Ishikawa (cell line): ENCODE results near the gene ANTXR1.

Experiments used
- CEBPB ChIP-seq: IDR thresholded peaks from 2 replicates; pipeline ENCODE4 v1.6.1; 2012
- CREB1 ChIP-seq: IDR thresholded peaks from 2 replicates; pipeline ENCODE4 v1.6.1; 2012; ENCODE audit warnings: low read depth
- EGR1 ChIP-seq: IDR thresholded peaks from 2 replicates; pipeline ENCODE4 v1.6.1; 2012
- EP300 ChIP-seq: IDR thresholded peaks from 2 replicates; pipeline ENCODE4 v1.6.1; 2012; ENCODE audit warnings: borderline replicate concordance
- FOXM1 ChIP-seq: IDR thresholded peaks from 2 replicates; pipeline ENCODE4 v1.6.1; 2012; ENCODE audit warnings: low read depth, borderline replicate concordance
- NFIC ChIP-seq: IDR thresholded peaks from 2 replicates; pipeline ENCODE4 v1.6.1; 2012
- RAD21 ChIP-seq: IDR thresholded peaks from 2 replicates; pipeline ENCODE4 v1.6.1; 2012; ENCODE audit warnings: low read depth
- TAF1 ChIP-seq: IDR thresholded peaks from 2 replicates; pipeline ENCODE4 v1.6.1; 2012; ENCODE audit warnings: low read depth, mild to moderate bottlenecking
- TCF12 ChIP-seq: IDR thresholded peaks from 2 replicates; pipeline ENCODE4 v1.6.1; 2012; ENCODE audit warnings: low read depth
- TEAD4 ChIP-seq: IDR thresholded peaks from 2 replicates; pipeline ENCODE4 v1.6.1; 2012
- YY1 ChIP-seq: IDR thresholded peaks from 2 replicates; pipeline ENCODE4 v1.6.1; 2012; ENCODE audit warnings: low read depth
- ZBTB7A ChIP-seq: IDR thresholded peaks from 2 replicates; pipeline ENCODE4 v1.6.1; 2012; ENCODE audit warnings: low read depth
- TF ChIP-seq, protein P1 (sequence below): IDR thresholded peaks from 2 replicates; pipeline ENCODE4 v1.6.1; 2012; ENCODE audit warnings: low read depth, mild to moderate bottlenecking
- TF ChIP-seq, protein P2 (sequence below): IDR thresholded peaks from 2 replicates; pipeline ENCODE4 v1.6.1; 2012
- TF ChIP-seq, protein P3 (sequence below): IDR thresholded peaks from 2 replicates; pipeline ENCODE4 v1.6.1; 2012

The ANTXR1 gene

DNA sequence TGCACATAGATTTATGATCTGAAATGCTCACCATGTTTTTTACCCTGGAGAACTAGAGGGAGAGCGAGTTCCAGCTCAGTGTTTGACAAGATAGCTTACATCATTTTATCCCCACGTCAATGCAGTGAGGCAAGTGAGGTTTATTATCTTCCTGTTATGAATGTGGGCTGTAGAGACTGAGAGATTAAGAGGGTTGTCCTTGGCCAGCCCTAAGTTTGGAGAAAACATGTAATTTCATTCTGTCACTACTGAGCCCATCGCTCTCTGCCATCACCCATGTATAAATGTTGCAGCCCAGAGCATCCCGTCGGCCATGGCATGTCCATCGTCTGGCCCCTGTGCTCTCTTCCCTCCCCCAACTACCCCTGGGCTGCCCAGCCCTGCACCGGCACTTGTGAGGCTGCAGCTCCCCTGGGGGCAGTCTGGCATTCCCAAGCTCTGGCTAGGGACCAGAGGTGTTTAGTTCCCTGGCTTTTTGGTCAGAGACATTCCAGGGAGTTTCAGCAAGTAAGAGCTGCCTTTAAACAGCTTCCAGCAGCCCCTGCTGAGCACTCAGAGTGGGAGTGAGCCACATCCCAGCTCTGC lies 136.7 kb downstream of the ANTXR1 start:
- TF ChIP-seq, protein P1, sequence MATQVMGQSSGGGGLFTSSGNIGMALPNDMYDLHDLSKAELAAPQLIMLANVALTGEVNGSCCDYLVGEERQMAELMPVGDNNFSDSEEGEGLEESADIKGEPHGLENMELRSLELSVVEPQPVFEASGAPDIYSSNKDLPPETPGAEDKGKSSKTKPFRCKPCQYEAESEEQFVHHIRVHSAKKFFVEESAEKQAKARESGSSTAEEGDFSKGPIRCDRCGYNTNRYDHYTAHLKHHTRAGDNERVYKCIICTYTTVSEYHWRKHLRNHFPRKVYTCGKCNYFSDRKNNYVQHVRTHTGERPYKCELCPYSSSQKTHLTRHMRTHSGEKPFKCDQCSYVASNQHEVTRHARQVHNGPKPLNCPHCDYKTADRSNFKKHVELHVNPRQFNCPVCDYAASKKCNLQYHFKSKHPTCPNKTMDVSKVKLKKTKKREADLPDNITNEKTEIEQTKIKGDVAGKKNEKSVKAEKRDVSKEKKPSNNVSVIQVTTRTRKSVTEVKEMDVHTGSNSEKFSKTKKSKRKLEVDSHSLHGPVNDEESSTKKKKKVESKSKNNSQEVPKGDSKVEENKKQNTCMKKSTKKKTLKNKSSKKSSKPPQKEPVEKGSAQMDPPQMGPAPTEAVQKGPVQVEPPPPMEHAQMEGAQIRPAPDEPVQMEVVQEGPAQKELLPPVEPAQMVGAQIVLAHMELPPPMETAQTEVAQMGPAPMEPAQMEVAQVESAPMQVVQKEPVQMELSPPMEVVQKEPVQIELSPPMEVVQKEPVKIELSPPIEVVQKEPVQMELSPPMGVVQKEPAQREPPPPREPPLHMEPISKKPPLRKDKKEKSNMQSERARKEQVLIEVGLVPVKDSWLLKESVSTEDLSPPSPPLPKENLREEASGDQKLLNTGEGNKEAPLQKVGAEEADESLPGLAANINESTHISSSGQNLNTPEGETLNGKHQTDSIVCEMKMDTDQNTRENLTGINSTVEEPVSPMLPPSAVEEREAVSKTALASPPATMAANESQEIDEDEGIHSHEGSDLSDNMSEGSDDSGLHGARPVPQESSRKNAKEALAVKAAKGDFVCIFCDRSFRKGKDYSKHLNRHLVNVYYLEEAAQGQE = no peak
- TF ChIP-seq RAD21 (0 out of 2 replicates have a peak, but pooled peaks have one; percentile 7), TAF1 (no peak), NFIC (peak; percentile 19; the same call in 1 of the 2 replicates), EGR1 (no peak), EP300 (no peak), FOXM1 (no peak), CEBPB (no peak), TEAD4 (peak; percentile 32; the same call in 1 of the 2 replicates), TCF12 (peak; percentile 31; the same call in 1 of the 2 replicates), YY1 (no peak), CREB1 (no peak), ZBTB7A (no peak)
- TF ChIP-seq, protein P2, sequence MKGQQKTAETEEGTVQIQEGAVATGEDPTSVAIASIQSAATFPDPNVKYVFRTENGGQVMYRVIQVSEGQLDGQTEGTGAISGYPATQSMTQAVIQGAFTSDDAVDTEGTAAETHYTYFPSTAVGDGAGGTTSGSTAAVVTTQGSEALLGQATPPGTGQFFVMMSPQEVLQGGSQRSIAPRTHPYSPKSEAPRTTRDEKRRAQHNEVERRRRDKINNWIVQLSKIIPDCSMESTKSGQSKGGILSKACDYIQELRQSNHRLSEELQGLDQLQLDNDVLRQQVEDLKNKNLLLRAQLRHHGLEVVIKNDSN = no peak
- TF ChIP-seq, protein P3, sequence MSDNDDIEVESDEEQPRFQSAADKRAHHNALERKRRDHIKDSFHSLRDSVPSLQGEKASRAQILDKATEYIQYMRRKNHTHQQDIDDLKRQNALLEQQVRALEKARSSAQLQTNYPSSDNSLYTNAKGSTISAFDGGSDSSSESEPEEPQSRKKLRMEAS = no peak

DNA sequence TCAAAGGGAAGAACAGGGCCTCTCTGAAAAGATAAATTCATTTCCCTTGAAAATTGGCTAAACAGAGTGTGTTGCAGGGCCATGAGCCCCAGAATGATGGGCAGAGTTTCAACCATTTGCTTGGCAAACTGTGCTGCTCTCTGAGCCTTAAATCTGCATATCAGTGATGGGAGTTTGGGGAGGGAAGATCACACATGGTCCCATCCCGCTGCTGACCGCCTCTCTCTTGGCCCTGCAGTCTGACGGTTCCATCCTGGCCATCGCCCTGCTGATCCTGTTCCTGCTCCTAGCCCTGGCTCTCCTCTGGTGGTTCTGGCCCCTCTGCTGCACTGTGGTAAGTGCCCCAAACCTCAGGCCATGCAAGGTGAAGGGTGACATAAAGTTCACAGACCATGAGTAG lies 139.0 kb downstream of the ANTXR1 start:
- no peak for TF ChIP-seq FOXM1
- no peak for TF ChIP-seq RAD21
- TF ChIP-seq CEBPB = no peak
- no peak for TF ChIP-seq TEAD4
- TF ChIP-seq TAF1 = no peak
- TF ChIP-seq, protein P1 = no peak
- TF ChIP-seq, protein P3 = no peak
- TF ChIP-seq EP300 = no peak
- no peak for TF ChIP-seq TCF12
- TF ChIP-seq ZBTB7A = no peak

DNA sequence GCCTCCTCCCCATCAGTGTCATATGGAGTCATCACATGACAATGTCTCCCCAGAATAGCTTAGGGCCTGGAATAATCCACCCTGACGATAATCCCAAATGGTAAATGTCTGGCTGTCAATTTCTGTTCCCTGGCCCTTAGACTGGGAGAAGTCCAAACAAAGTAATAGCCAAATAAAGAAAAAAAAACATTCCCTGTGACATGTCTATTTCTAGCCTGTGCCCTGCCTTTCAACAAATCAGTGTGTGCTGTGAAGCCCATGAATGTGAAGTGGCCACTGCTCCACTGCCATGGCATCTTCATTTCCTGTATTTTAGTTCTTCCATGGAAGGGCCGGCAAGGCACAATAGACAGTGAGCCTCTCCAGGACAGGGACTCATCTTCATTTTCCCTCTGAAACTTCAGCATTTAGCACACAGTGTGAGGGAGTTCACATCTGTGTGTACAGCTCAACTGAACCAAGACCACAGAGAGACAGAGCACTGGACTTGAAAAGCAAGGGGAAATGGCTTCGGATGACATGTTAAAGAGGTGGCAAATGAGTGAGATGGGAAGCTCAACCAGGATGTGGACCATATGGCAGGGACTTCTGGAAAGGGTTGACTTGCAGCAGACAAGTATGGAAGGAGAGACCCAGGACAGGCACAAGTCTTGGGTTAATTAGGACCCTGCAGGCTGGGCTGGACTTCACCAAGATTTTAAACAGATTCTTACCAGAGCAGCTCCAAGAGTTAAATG lies 140.0 kb downstream of the ANTXR1 start:
- TF ChIP-seq ZBTB7A (no peak), EP300 (no peak), RAD21 (no peak), TAF1 (no peak), YY1 (no peak), CEBPB (no peak), TEAD4 (no peak), EGR1 (no peak), TCF12 (no peak), NFIC (no peak), FOXM1 (no peak)
- TF ChIP-seq, protein P2 = no peak
- TF ChIP-seq, protein P3 = no peak
- TF ChIP-seq, protein P1 = no peak

DNA sequence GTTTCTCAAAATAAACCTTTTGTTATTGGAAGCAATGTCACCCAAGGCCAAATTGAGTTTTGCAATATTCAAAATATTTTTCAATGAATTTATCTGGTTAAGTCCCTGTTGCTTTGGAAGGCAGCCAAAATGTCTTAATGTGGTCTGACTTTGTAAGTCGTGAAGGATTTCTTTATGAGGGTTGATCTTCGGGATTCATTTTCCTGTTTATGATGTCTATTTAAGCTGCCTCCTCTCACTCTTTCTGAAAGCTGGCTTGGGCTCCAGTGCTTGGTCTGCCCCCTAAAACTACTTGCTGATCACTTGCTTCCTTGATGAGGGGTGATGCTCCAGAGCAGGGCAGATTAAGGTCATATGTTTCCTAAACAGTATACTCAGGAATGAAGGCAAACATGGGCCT lies 141.1 kb downstream of the ANTXR1 start:
- no peak for TF ChIP-seq TCF12
- TF ChIP-seq, protein P1 = no peak
- TF ChIP-seq, protein P2 = no peak
- no peak for TF ChIP-seq TAF1
- TF ChIP-seq CREB1 = no peak
- no peak for TF ChIP-seq CEBPB
- no peak for TF ChIP-seq EP300
- TF ChIP-seq TEAD4 = no peak
- no peak for TF ChIP-seq NFIC
- no peak for TF ChIP-seq FOXM1
- TF ChIP-seq EGR1 = no peak
- no peak for TF ChIP-seq RAD21
- TF ChIP-seq ZBTB7A = no peak
- TF ChIP-seq, protein P3 = no peak
- TF ChIP-seq YY1 = no peak
